CD14-positive monocyte (primary cell): Measurements from ENCODE around the gene MICB. TPM values are rescaled to one million over a fixed set of nuclear protein-coding genes. Genes with fewer than 3 reads are reported as not detected.

Experiments
- DNase-seq, 3 donors: peaks; one replicate each; pipeline ENCODE4 v3.0.0-alpha.2; 2011 to 2022
- H2AFZ ChIP-seq: 2 replicates; pipeline ENCODE4 v1.6.0; 2012; ENCODE audit warnings: mild to moderate bottlenecking, low read depth, low read length, inconsistent platforms; ENCODE audit not compliant: insufficient read depth, poor library complexity, severe bottlenecking
- H3K27ac ChIP-seq, 2 donors: 1 replicate in 1 of 2; 2 replicates in 1 of 2; pipeline ENCODE4 v1.5.1; 2012 to 2013; ENCODE audit warnings: low read length in 2 of 2, control low read depth in 1 of 2, inconsistent platforms in 1 of 2, low read depth in 1 of 2, mild to moderate bottlenecking in 1 of 2
- H3K27me3 ChIP-seq, 2 donors: one replicate each; pipeline versions ENCODE4 v1.6.0 to v1.6.1; 2011 to 2013; ENCODE audit warnings: low read length in 2 of 2; ENCODE audit not compliant: control insufficient read depth in 2 of 2, insufficient read depth in 2 of 2
- H3K36me3 ChIP-seq, 2 donors: replicated peaks in 1 of 2; 1 replicate in 1 of 2; 2 replicates in 1 of 2; pipeline versions ENCODE4 v1.5.1 to v1.6.1; 2012 to 2013; ENCODE audit warnings: low read length in 2 of 2, control low read depth in 1 of 2, inconsistent platforms in 1 of 2, mild to moderate bottlenecking in 1 of 2; ENCODE audit not compliant: insufficient read depth in 2 of 2, control insufficient read depth in 1 of 2
- H3K4me1 ChIP-seq, 2 donors: 1 replicate in 1 of 2; 2 replicates in 1 of 2; pipeline versions ENCODE4 v1.5.1 to v1.6.1; 2012 to 2013; ENCODE audit warnings: low read length in 2 of 2, control low read depth in 1 of 2, inconsistent platforms in 1 of 2, mild to moderate bottlenecking in 1 of 2, moderate library complexity in 1 of 2; ENCODE audit not compliant: insufficient read depth in 2 of 2, control insufficient read depth in 1 of 2
- H3K4me2 ChIP-seq: replicated peaks from 2 replicates; pipeline ENCODE3; 2012; ENCODE audit warnings: low read length, moderate library complexity, mild to moderate bottlenecking; ENCODE audit not compliant: poor library complexity, severe bottlenecking; ENCODE audit errors: extremely low read depth
- H3K4me3 ChIP-seq, 3 experiments: fragments of 200-600 bp in 1 of 3; sonication (generic) in 1 of 3; replicated peaks in 1 of 3; 1 replicate in 2 of 3; 2 replicates in 1 of 3; pipeline ENCODE4 v1.5.1; 2011 to 2013; ENCODE audit warnings: low read length in 3 of 3, mild to moderate bottlenecking in 3 of 3, control low read depth in 2 of 3, low read depth in 2 of 3, inconsistent platforms in 1 of 3, moderate library complexity in 1 of 3
- H3K79me2 ChIP-seq: 2 replicates; pipeline ENCODE4 v1.6.0; 2012; ENCODE audit warnings: mild to moderate bottlenecking, control low read depth, inconsistent platforms, low read length, moderate library complexity; ENCODE audit not compliant: insufficient read depth
- H3K9ac ChIP-seq: 2 replicates; pipeline ENCODE4 v1.6.0; 2017; ENCODE audit warnings: low read length, mild to moderate bottlenecking; ENCODE audit not compliant: insufficient read depth, poor library complexity, severe bottlenecking
- H3K9me3 ChIP-seq, 2 donors: replicated peaks in 1 of 2; 1 replicate in 1 of 2; 2 replicates in 1 of 2; pipeline versions ENCODE4 v1.5.1 to v1.6.1; 2012 to 2013; ENCODE audit warnings: low read length in 2 of 2, control low read depth in 1 of 2; ENCODE audit not compliant: control insufficient read depth in 1 of 2, insufficient read depth in 1 of 2
- H4K20me1 ChIP-seq: 2 replicates; pipeline ENCODE4 v1.6.0; 2012; ENCODE audit warnings: mild to moderate bottlenecking, low read length, control low read depth, moderate library complexity; ENCODE audit not compliant: insufficient read depth
- H3K27ac Mint-ChIP-seq, 7 donors: one replicate each; pipeline ENCODE4 v1.8.0; 2020; ENCODE audit warnings: mild to moderate bottlenecking in 7 of 7, mixed read lengths in 7 of 7, moderate library complexity in 6 of 7, inconsistent platforms in 2 of 7
- H3K27me3 Mint-ChIP-seq, 3 donors: one replicate each; pipeline ENCODE4 v1.8.0; 2021 to 2022; ENCODE audit warnings: low read depth in 3 of 3, mild to moderate bottlenecking in 3 of 3, mixed read lengths in 3 of 3, moderate library complexity in 3 of 3, inconsistent platforms in 1 of 3
- H3K36me3 Mint-ChIP-seq, 2 donors: one replicate each; pipeline ENCODE4 v1.8.0; 2020; ENCODE audit warnings: mixed read lengths in 2 of 2, inconsistent platforms in 1 of 2, mild to moderate bottlenecking in 1 of 2
- H3K4me1 Mint-ChIP-seq: one replicate; pipeline ENCODE4 v1.8.0; 2020; ENCODE audit warnings: mild to moderate bottlenecking, mixed read lengths
- H3K4me3 Mint-ChIP-seq, 2 donors: one replicate each; pipeline ENCODE4 v1.8.0; 2020; ENCODE audit warnings: mild to moderate bottlenecking in 2 of 2, mixed read lengths in 2 of 2, moderate library complexity in 1 of 2
- H3K9me3 Mint-ChIP-seq, 7 donors: one replicate each; pipeline ENCODE4 v1.8.0; 2020 to 2022; ENCODE audit warnings: mixed read lengths in 7 of 7, mild to moderate bottlenecking in 6 of 7, moderate library complexity in 6 of 7, inconsistent platforms in 2 of 7
- CTCF ChIP-seq: fragments of 200-600 bp; IDR thresholded peaks from one replicate; pipeline ENCODE4 v1.8.0; 2022; ENCODE audit warnings: antibody characterized with exemption, mild to moderate bottlenecking
- WGBS: methylation state at CpG from one replicate; pipeline ENCODE4 v1.1.5; 2013; ENCODE audit warnings: missing lambda C conversion rate; ENCODE audit not compliant: insufficient coverage; 5-methylcytosine and 5-hydroxymethylcytosine counted together
- intact Hi-C, 2 donors: fragments of 100-400 bp; cut with micrococcal nuclease; formaldehyde crosslinking; loops; one replicate each; pipeline versions ENCODE4 v1.15.0 to v1.15.1; 2023
- polyA plus RNA-seq, 3 donors: library from polyadenylated mRNA; depleted of rRNA in 1 of 3; unstranded in 2 of 3; stranded (reverse) in 1 of 3; fragments of 300-500 nt in 2 of 3; fragments of >200 nt in 1 of 3; fragmentation: Illumina TruSeq in 2 of 3; gene quantifications; 1 replicate in 2 of 3; 2 replicates in 1 of 3; pipeline ENCODE4 v1.2.3, GENCODE V29; 2012 to 2021

MICB gene
- polyA plus RNA-seq, 3 donors = 8.1 to 34.8 (median 11.4) TPM

- Histone ChIP-seq H2AFZ (no peak overlapping the region), H3K4me2 (no peak overlapping the region), H3K79me2 (peaks cover 15% of the 10 kb centered on the region), H3K4me1 (peaks cover 5 to 28% of the 10 kb centered on the region in 2 donors), H3K27ac (no peak overlapping the region), H3K27me3 (no peaks in the 10 kb centered on the region), H3K9ac (no peak overlapping the region), H3K4me3 (no peak overlapping the region), H3K36me3 (peaks cover 0 to 32% of the 10 kb centered on the region in 2 donors), H3K9me3 (no peaks in the 10 kb centered on the region), H4K20me1 (peaks cover 99% of the 10 kb centered on the region)
- no peak for TF ChIP-seq CTCF
- Mint-ChIP-seq H3K4me1 (peaks cover 55% of the 10 kb centered on the region), H3K4me3 (no peak overlapping the region), H3K36me3 (peaks cover 38 to 46% of the 10 kb centered on the region in 2 donors), H3K9me3 (no peaks in the 10 kb centered on the region), H3K27me3 (peaks cover 1 to 3% (median 3%) of the 10 kb centered on the region in 3 donors), H3K27ac (peak overlapping the region in 1 of 7 donors; percentile 17)
- no peak for DNase-seq
- intact Hi-C loops = no loop called here
- WGBS = 100% methylated on average over 1 of the region's 4 CpGs
Measured at GRCh38 chr6:31473244-31473643, 24.7 kb upstream of the MICB start.

GRCh38 chr6:31473780-31474761 is 23.9 kb upstream of the MICB start:
- Histone ChIP-seq H3K9me3 (no peaks in the 10 kb centered on the region), H3K9ac (peak overlapping the region; percentile 20), H3K27ac (peak overlapping the region; percentile 24 to 62), H3K79me2 (peaks cover 14% of the 10 kb centered on the region), H4K20me1 (peaks cover 99% of the 10 kb centered on the region), H2AFZ (no peak overlapping the region), H3K27me3 (no peaks in the 10 kb centered on the region), H3K4me2 (no peak overlapping the region), H3K4me1 (peaks cover 5 to 28% of the 10 kb centered on the region in 2 donors), H3K4me3 (no peak overlapping the region), H3K36me3 (peaks cover 0 to 28% of the 10 kb centered on the region in 2 donors)
- H3K4me3 Mint-ChIP-seq = no peak overlapping the region
- peak in 2 of 3 donors; percentile 26 to 73 for DNase-seq
- 72% methylated on average over 6 of the region's 8 CpGs for WGBS
- peaks cover 1 to 3% (median 3%) of the 10 kb centered on the region in 3 donors for H3K27me3 Mint-ChIP-seq
- H3K36me3 Mint-ChIP-seq = peaks cover 38 to 46% of the 10 kb centered on the region in 2 donors
- H3K27ac Mint-ChIP-seq = peak overlapping the region; percentile 46 to 92 (median 68)
- TF ChIP-seq CTCF = no peak
- intact Hi-C loops = no loop called here
- H3K9me3 Mint-ChIP-seq = no peaks in the 10 kb centered on the region
- peaks cover 49% of the 10 kb centered on the region for H3K4me1 Mint-ChIP-seq
